NOMO-1 treated with dmso at 0.1 percent for 144 hours (cell line): Measurements from ENCODE around the gene AP4S1.
"Not testable (repeated sequence)": the region's sequence is repeated elsewhere in the genome, so short reads cannot be mapped to it uniquely, and the experiment has no call there.

ENCODE experiments used
- DNase-seq: peaks from one replicate; lab custom pipeline; 2025; ENCODE audit not compliant: unreplicated experiment; lab: John Stamatoyannopoulos, UW

AP4S1 gene

GRCh38 chr14:31004007-31004406, 21.4 kb upstream of the AP4S1 start:
- not testable (repeated sequence) for DNase-seq

GRCh38 chr14:31006703-31007102, 18.7 kb upstream of the AP4S1 start:
- DNase-seq, result no peak

GRCh38 chr14:31009836-31010574, 15.4 kb upstream of the AP4S1 start:
- no peak for DNase-seq

GRCh38 chr14:31010935-31011334, 14.5 kb upstream of the AP4S1 start:
- no peak for DNase-seq

- DNase-seq, result no peak
Measured at GRCh38 chr14:31013841-31014240, 11.6 kb upstream of the AP4S1 start.

- DNase-seq, result no peak
Measured at GRCh38 chr14:31018057-31018645, 7.3 kb upstream of the AP4S1 start.

- DNase-seq, result no peak
Measured at GRCh38 chr14:31020834-31021575, 4.4 kb upstream of the AP4S1 start.

GRCh38 chr14:31021576-31021949, 3.9 kb upstream of the AP4S1 start:
- DNase-seq, result no peak

GRCh38 chr14:31022386-31022785, 3.1 kb upstream of the AP4S1 start:
- DNase-seq, result no peak

- no peak for DNase-seq
Measured at GRCh38 chr14:31024010-31024480, 1.4 kb upstream of the AP4S1 start.

GRCh38 chr14:31024577-31025366, 677 bp upstream of the AP4S1 start:
- DNase-seq, result no peak

GRCh38 chr14:31026077-31026449, 614 bp downstream of the AP4S1 start, which contains the start of gene STRN3:
Gene STRN3 (minus strand): TSS chr14:31026379. CDS start chr14:31026185, 194 bp downstream.
- DNase-seq, result no peak

- DNase-seq, result peak; percentile 89
Measured at GRCh38 chr14:31026450-31027235, 1.2 kb downstream of the AP4S1 start.

GRCh38 chr14:31027847-31028246, 2.4 kb downstream of the AP4S1 start:
- no peak for DNase-seq

- no peak for DNase-seq
Measured at GRCh38 chr14:31029016-31029970, 3.8 kb downstream of the AP4S1 start.

- no peak for DNase-seq
Measured at GRCh38 chr14:31030469-31030868, 5.0 kb downstream of the AP4S1 start.

GRCh38 chr14:31036552-31036951, 11.1 kb downstream of the AP4S1 start:
- DNase-seq, result no peak

- DNase-seq, result no peak
Measured at GRCh38 chr14:31037709-31038221, 12.3 kb downstream of the AP4S1 start.
